ENCODE measurements around the gene PPP1R12C.

- TF ChIP-seq CTCF (IDR thresholded peaks at IDR 0.05), result no peak
- TF ChIP-seq POLR2AphosphoS5 (IDR thresholded peaks at IDR 0.05), result no peak
Measured at GRCh38 chr19:55105237-55105636, 12.2 kb downstream of the PPP1R12C start.
